A673 (cell line): ENCODE results near the gene PPP4R2. TPM values are rescaled to one million over a fixed set of nuclear protein-coding genes. Genes with fewer than 3 reads are reported as not detected.

Experiments used
- BruUV-seq: library from RNA; stranded (reverse); fragments of 400-500 nt; replicated peaks from 2 replicates; lab custom pipeline; 2021; lab: Mats Ljungman, UMichigan
- CTCF ChIA-PET: fragments of 300-600 bp; sonication (Branson Sonifier 250); formaldehyde crosslinking; loops from one replicate; lab custom pipeline; 2022; ENCODE audit warnings: antibody characterized with exemption; lab: Charles Lee
- POLR2A ChIA-PET: fragments of 300-600 bp; sonication (Branson Sonifier 250); formaldehyde crosslinking; loops from one replicate; lab custom pipeline; 2022; ENCODE audit warnings: antibody characterized with exemption; ENCODE audit not compliant: low non-redundant PET; lab: Charles Lee
- DNase-seq: peaks from one replicate; pipeline ENCODE4 v3.0.0-alpha.2; 2015; ENCODE audit warnings: low spot score
- H3K27ac ChIP-seq: fragments of 200-600 bp; sonication (generic); 2 replicates; pipeline ENCODE4 v1.5.1; 2016; ENCODE audit warnings: mixed run types, low read depth, mild to moderate bottlenecking, mixed read lengths, antibody characterized with exemption, low read length; ENCODE audit not compliant: poor library complexity, severe bottlenecking
- H3K27me3 ChIP-seq: fragments of 200-600 bp; sonication (generic); replicated peaks from 2 replicates; pipeline ENCODE4 v1.6.1; 2017; ENCODE audit warnings: mixed run types, low read depth, mild to moderate bottlenecking, mixed read lengths, antibody characterized with exemption, low read length; ENCODE audit not compliant: insufficient read depth, poor library complexity
- H3K36me3 ChIP-seq: fragments of 200-600 bp; sonication (generic); 2 replicates; pipeline ENCODE4 v1.6.1; 2016; ENCODE audit warnings: mixed run types, mild to moderate bottlenecking, mixed read lengths, antibody characterized with exemption, low read length; ENCODE audit not compliant: insufficient read depth, poor library complexity, severe bottlenecking
- H3K4me1 ChIP-seq: fragments of 200-600 bp; sonication (generic); 2 replicates; pipeline ENCODE4 v1.6.1; 2017; ENCODE audit warnings: mixed run types, mild to moderate bottlenecking, mixed read lengths, antibody characterized with exemption, low read length; ENCODE audit not compliant: insufficient read depth, poor library complexity, severe bottlenecking
- H3K4me3 ChIP-seq: fragments of 200-600 bp; sonication (generic); 2 replicates; pipeline ENCODE4 v1.5.1; 2016; ENCODE audit warnings: low read depth, mixed run types, mild to moderate bottlenecking, mixed read lengths, low read length; ENCODE audit not compliant: poor library complexity, severe bottlenecking
- H3K9me3 ChIP-seq: fragments of 200-600 bp; sonication (generic); 2 replicates; pipeline ENCODE4 v1.6.1; 2016; ENCODE audit warnings: mixed run types, low read depth, mild to moderate bottlenecking, mixed read lengths, antibody characterized with exemption, low read length; ENCODE audit not compliant: poor library complexity, severe bottlenecking
- EZH2 ChIP-seq: fragments of 200-600 bp; sonication (generic); IDR thresholded peaks from 2 replicates; pipeline ENCODE4 v1.6.1; 2017; ENCODE audit warnings: borderline replicate concordance, low read depth, mild to moderate bottlenecking, mixed read lengths, antibody characterized with exemption, low read length; ENCODE audit not compliant: poor library complexity, severe bottlenecking
- intact Hi-C: fragments of 100-400 bp; cut with micrococcal nuclease; formaldehyde crosslinking; loops from one replicate; pipeline ENCODE4 v1.10.0; 2022; ENCODE audit not compliant: unreplicated experiment
- total RNA-seq: library from RNA; stranded (reverse); gene quantifications from 2 replicates; pipeline ENCODE4 v1.2.3, GENCODE V29; 2021
- TF ChIP-seq, protein P1 (sequence below): fragments of 300-800, 200-600 bp; sonication (generic); conservative IDR thresholded peaks from 2 replicates; pipeline ENCODE4 v1.5.1; 2017; ENCODE audit warnings: low read depth, mild to moderate bottlenecking, antibody characterized with exemption, low read length, moderate library complexity, mixed read lengths

PPP4R2 gene
- total RNA-seq, 1 experiment from 2014 or later: 41.4 TPM

- Histone ChIP-seq H3K4me1 (no peaks in the 10 kb centered on the region), H3K27me3 (no peaks in the 10 kb centered on the region), H3K27ac (no peak overlapping the region), H3K9me3 (no peaks in the 10 kb centered on the region), H3K36me3 (peaks cover 13% of the 10 kb centered on the region), H3K4me3 (no peak overlapping the region)
- no peak for DNase-seq
- intact Hi-C loops: loop anchor here (5.0 kb wide), 1 partner anchor 52 kb away; no protein-coding TSS in a partner anchor
- no TSS peak for BruUV-seq
- ChIA-PET POLR2A (no interaction called here), CTCF (no interaction called here)
- TF ChIP-seq, protein P1, sequence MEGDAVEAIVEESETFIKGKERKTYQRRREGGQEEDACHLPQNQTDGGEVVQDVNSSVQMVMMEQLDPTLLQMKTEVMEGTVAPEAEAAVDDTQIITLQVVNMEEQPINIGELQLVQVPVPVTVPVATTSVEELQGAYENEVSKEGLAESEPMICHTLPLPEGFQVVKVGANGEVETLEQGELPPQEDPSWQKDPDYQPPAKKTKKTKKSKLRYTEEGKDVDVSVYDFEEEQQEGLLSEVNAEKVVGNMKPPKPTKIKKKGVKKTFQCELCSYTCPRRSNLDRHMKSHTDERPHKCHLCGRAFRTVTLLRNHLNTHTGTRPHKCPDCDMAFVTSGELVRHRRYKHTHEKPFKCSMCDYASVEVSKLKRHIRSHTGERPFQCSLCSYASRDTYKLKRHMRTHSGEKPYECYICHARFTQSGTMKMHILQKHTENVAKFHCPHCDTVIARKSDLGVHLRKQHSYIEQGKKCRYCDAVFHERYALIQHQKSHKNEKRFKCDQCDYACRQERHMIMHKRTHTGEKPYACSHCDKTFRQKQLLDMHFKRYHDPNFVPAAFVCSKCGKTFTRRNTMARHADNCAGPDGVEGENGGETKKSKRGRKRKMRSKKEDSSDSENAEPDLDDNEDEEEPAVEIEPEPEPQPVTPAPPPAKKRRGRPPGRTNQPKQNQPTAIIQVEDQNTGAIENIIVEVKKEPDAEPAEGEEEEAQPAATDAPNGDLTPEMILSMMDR: no peak
- TF ChIP-seq EZH2: no peak
Observed at GRCh38 chr3:73009008-73009407, 12.4 kb downstream of the PPP4R2 start.

DNA sequence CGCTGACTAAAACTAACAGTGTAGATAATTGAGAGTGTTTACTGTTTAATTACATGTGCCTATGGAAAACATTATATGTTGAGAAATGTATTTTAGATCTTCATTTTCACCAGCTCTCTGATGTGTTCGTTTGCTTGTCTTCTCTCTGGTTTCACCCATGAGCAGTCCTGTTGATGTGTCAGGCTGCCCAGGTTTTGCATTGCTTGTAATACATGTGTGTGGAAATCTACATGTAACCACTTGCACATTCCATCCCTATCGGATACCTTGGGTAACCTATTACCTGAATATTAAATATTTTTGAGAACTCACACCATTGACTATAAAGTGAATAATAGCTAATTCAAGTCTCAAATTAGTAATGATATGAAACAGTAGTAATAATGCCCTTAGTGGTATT is 13.1 kb downstream of the PPP4R2 start:
- Histone ChIP-seq H3K4me3 (no peak overlapping the region), H3K36me3 (peaks cover 13% of the 10 kb centered on the region), H3K27me3 (no peaks in the 10 kb centered on the region), H3K27ac (no peak overlapping the region), H3K9me3 (no peaks in the 10 kb centered on the region), H3K4me1 (no peaks in the 10 kb centered on the region)
- CTCF ChIA-PET: no interaction called here
- TF ChIP-seq, protein P1: no peak
- no peak for TF ChIP-seq EZH2
- no TSS peak for BruUV-seq
- DNase-seq: no peak
- POLR2A ChIA-PET: no interaction called here
- intact Hi-C loops: loop anchor here (5.0 kb wide), 1 partner anchor 52 kb away; no protein-coding TSS in a partner anchor

DNA sequence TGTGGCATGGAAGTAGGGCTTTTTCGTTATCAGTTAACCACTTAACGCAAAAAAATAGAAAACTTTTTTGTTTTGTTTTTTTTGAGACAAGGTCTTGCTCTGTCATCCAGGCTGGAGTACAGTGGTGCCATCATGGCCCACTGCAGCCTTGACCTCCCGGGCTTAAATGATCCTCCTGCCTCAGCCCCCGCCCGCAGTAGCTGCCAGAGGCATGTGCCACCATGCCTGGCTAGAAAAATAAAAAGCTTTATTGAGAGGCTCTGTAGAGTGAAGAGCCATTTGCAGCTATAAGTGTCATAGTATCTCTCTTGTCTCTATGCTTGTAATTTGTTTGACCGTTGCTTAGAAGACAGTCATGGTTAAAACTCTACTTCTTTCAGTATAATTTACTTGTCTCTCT is 13.5 kb downstream of the PPP4R2 start:
- Histone ChIP-seq H3K4me3 (no peak overlapping the region), H3K36me3 (peaks cover 13% of the 10 kb centered on the region), H3K4me1 (no peaks in the 10 kb centered on the region), H3K27me3 (no peaks in the 10 kb centered on the region), H3K9me3 (no peaks in the 10 kb centered on the region), H3K27ac (no peak overlapping the region)
- BruUV-seq: no TSS peak
- intact Hi-C loops: no loop called here
- ChIA-PET POLR2A (interaction anchor here (0.7 kb wide), 1 partner anchor 23 kb away, joined by 5 read pairs; no protein-coding TSS in a partner anchor), CTCF (no interaction called here)
- TF ChIP-seq, protein P1: no peak
- TF ChIP-seq EZH2: no peak
- no peak for DNase-seq
